ENCODE measurements around the gene LEKR1.

DNA sequence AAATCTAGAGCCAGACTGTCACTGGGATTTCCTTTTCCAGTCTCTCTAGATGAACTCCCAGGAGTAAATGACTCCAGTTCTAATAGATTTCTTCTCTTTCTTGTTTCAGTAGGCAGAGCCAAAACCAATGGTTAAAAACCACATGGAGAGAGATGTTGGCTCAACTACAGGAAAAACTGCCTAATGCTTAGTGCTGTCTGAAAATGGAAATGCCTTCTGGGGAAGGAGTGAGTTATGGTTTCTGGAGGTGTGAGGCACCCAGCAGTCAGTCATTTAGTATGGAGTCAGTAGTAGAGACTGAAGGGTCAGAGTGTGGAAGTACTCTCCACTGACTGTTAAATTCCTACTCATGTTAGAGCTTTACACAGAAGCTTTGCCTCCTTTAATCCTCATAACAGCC is 197.1 kb downstream of the LEKR1 start:
- TF ChIP-seq POLR2AphosphoS5 (IDR thresholded peaks at IDR 0.05; ENCODE audit: low read depth, low read length) (no peak), SIN3A (IDR thresholded peaks at IDR 0.05; ENCODE audit: borderline replicate concordance, insufficient read depth, low read length) (no peak), TAF1 (IDR thresholded peaks at IDR 0.05; ENCODE audit: borderline replicate concordance, insufficient read depth, low read length) (no peak)
- TF ChIP-seq, protein P1, sequence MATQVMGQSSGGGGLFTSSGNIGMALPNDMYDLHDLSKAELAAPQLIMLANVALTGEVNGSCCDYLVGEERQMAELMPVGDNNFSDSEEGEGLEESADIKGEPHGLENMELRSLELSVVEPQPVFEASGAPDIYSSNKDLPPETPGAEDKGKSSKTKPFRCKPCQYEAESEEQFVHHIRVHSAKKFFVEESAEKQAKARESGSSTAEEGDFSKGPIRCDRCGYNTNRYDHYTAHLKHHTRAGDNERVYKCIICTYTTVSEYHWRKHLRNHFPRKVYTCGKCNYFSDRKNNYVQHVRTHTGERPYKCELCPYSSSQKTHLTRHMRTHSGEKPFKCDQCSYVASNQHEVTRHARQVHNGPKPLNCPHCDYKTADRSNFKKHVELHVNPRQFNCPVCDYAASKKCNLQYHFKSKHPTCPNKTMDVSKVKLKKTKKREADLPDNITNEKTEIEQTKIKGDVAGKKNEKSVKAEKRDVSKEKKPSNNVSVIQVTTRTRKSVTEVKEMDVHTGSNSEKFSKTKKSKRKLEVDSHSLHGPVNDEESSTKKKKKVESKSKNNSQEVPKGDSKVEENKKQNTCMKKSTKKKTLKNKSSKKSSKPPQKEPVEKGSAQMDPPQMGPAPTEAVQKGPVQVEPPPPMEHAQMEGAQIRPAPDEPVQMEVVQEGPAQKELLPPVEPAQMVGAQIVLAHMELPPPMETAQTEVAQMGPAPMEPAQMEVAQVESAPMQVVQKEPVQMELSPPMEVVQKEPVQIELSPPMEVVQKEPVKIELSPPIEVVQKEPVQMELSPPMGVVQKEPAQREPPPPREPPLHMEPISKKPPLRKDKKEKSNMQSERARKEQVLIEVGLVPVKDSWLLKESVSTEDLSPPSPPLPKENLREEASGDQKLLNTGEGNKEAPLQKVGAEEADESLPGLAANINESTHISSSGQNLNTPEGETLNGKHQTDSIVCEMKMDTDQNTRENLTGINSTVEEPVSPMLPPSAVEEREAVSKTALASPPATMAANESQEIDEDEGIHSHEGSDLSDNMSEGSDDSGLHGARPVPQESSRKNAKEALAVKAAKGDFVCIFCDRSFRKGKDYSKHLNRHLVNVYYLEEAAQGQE (IDR thresholded peaks at IDR 0.05; ENCODE audit: insufficient read depth in 1 of 2, low read depth in 2 of 2, low read length in 2 of 2) = no peak

Data from PFSK-1 (cell line).